ENCODE data around the gene PDGFB.

PDGFB gene
- long read RNA-seq = 0 reads

DNA sequence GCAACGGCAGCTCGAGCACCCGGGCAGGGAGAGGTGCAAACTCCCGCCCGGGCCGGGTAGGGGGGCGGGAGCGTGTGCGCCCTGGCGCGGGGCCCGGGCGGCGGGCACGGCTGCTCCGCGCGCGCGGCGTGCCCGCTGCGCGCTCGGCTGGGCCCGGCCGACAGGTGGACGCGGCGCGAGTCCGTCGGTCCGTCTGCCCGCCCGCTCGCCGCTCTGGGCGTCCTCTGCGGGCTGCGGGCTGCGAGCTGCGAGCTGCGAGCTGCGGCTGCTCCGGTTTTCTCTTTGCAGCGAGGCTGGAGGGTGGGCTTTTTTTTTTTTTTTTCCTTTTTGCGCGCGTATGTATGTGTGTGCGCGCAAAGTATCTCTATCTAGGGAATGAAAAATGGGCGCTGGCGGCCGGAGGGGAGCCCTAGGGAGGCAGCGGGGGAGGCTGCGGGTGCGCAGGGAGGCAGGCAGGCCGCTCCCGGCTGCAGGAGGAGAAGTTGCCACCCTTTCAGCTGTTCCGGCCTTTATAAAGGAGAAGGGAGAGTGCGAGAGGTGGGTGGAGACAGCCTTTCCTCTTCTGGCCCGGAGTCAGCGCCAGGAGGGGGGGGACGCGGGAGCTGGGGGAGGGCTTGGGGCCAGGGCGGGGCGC lies at the start of gene PDGFB:
Gene PDGFB, minus strand, starts transcription at position 487 of the 634 bp plus-strand sequence. CDS start 1,019 bp downstream, outside the sequence.
- Histone ChIP-seq H3K27me3 (ENCODE audit: insufficient read depth, poor library complexity, severe bottlenecking) (peaks cover 58% of the 10 kb centered on the region), H3K27ac (replicated peaks) (no peak within 1 kb of the TSS), H3K4me3 (replicated peaks; ENCODE audit: insufficient read depth, low read length) (no peak within 1 kb of the TSS; the same call in 1 of the 2 replicates)
- DNase-seq (ENCODE audit: low read depth in 1 of 2, low spot score in 1 of 2) = peak in 1 of 2 experiments; percentile 46
- no peak for TF ChIP-seq GABPA (IDR thresholded peaks at IDR 0.05; ENCODE audit: low read depth)
- TF ChIP-seq, protein P1, sequence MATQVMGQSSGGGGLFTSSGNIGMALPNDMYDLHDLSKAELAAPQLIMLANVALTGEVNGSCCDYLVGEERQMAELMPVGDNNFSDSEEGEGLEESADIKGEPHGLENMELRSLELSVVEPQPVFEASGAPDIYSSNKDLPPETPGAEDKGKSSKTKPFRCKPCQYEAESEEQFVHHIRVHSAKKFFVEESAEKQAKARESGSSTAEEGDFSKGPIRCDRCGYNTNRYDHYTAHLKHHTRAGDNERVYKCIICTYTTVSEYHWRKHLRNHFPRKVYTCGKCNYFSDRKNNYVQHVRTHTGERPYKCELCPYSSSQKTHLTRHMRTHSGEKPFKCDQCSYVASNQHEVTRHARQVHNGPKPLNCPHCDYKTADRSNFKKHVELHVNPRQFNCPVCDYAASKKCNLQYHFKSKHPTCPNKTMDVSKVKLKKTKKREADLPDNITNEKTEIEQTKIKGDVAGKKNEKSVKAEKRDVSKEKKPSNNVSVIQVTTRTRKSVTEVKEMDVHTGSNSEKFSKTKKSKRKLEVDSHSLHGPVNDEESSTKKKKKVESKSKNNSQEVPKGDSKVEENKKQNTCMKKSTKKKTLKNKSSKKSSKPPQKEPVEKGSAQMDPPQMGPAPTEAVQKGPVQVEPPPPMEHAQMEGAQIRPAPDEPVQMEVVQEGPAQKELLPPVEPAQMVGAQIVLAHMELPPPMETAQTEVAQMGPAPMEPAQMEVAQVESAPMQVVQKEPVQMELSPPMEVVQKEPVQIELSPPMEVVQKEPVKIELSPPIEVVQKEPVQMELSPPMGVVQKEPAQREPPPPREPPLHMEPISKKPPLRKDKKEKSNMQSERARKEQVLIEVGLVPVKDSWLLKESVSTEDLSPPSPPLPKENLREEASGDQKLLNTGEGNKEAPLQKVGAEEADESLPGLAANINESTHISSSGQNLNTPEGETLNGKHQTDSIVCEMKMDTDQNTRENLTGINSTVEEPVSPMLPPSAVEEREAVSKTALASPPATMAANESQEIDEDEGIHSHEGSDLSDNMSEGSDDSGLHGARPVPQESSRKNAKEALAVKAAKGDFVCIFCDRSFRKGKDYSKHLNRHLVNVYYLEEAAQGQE (IDR thresholded peaks at IDR 0.05; ENCODE audit: insufficient replicate concordance, low read depth) = no peak
- TF ChIP-seq POLR2AphosphoS5 (IDR thresholded peaks at IDR 0.05; ENCODE audit: low read depth) = no peak
- no peak for TF ChIP-seq SPI1 (IDR thresholded peaks at IDR 0.05; ENCODE audit: borderline replicate concordance, low read depth)
- TF ChIP-seq, protein P2, sequence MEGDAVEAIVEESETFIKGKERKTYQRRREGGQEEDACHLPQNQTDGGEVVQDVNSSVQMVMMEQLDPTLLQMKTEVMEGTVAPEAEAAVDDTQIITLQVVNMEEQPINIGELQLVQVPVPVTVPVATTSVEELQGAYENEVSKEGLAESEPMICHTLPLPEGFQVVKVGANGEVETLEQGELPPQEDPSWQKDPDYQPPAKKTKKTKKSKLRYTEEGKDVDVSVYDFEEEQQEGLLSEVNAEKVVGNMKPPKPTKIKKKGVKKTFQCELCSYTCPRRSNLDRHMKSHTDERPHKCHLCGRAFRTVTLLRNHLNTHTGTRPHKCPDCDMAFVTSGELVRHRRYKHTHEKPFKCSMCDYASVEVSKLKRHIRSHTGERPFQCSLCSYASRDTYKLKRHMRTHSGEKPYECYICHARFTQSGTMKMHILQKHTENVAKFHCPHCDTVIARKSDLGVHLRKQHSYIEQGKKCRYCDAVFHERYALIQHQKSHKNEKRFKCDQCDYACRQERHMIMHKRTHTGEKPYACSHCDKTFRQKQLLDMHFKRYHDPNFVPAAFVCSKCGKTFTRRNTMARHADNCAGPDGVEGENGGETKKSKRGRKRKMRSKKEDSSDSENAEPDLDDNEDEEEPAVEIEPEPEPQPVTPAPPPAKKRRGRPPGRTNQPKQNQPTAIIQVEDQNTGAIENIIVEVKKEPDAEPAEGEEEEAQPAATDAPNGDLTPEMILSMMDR (IDR thresholded peaks at IDR 0.05; ENCODE audit: insufficient read depth, low read length) = no peak

DNA sequence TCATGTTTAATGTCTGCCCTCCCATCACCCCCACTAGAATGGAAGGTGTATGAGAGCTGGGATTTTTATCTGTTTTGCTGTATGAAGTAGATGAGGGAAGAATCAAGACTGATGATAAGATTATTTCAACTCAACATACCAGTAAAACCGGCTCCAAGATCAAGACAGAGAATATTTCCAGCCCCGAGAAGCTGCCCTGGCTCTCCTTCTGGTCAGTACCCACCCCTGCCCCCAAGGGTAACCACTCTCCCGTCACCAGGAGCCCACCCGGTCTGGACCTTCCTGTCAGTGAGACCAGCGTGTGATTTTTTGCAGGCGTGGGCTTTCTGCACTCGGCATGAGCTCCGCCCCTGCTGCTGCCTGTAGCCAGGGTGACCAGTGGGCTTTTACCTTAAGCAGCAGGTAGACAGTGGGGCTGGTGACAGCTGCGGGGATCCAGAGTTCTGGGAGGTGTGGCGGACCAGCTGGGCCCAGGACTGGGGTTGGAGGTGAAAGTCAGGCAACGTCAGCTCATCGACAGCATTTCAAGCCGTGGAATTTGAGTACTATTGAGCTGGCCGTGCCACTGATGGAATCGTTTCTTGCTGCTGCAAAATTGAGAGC lies 49.1 kb upstream of the PDGFB start:
- DNase-seq (ENCODE audit: low read depth in 1 of 2, low spot score in 1 of 2) = no peak
- Histone ChIP-seq H3K27me3 (ENCODE audit: insufficient read depth, poor library complexity, severe bottlenecking) (no peaks in the 10 kb centered on the region), H3K27ac (replicated peaks) (no peak overlapping the region), H3K4me3 (replicated peaks; ENCODE audit: insufficient read depth, low read length) (no peak overlapping the region)
- no peak for TF ChIP-seq GABPA (IDR thresholded peaks at IDR 0.05; ENCODE audit: low read depth)

DNA sequence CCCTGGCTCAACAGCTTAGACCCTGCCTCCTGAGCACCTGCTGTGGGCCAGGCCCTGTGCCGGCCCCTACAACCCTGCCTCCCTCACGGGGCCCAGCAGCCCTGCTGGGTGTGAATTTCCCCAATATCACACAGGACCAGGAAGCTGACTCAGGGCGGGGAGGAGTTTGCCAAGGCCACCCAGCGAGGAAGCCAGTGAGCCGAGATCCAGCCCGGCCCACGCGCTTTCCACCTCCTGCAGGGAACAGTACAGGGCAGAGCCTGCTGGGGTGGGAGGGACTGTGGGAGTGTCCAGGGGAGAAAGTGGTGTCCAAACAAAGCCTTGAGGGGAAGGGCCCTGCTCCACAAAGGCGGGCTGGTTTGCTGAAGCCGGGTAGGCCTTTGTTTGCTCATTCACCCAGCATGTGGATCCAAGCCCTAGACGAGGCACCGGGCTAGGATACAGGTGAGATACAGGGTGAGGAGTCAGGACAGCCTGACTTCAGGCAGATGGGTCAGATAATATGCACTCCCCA lies 47.8 kb upstream of the PDGFB start:
- Histone ChIP-seq H3K27ac (replicated peaks) (peak overlapping the region; percentile 44), H3K4me3 (replicated peaks; ENCODE audit: insufficient read depth, low read length) (no peak overlapping the region), H3K27me3 (ENCODE audit: insufficient read depth, poor library complexity, severe bottlenecking) (no peaks in the 10 kb centered on the region)
- TF ChIP-seq, protein P2 (IDR thresholded peaks at IDR 0.05; ENCODE audit: insufficient read depth, low read length) = no peak
- TF ChIP-seq POLR2AphosphoS5 (IDR thresholded peaks at IDR 0.05; ENCODE audit: low read depth) = peak; percentile 64
- peak; percentile 82 to 86 for DNase-seq (ENCODE audit: low read depth in 1 of 2, low spot score in 1 of 2)

DNA sequence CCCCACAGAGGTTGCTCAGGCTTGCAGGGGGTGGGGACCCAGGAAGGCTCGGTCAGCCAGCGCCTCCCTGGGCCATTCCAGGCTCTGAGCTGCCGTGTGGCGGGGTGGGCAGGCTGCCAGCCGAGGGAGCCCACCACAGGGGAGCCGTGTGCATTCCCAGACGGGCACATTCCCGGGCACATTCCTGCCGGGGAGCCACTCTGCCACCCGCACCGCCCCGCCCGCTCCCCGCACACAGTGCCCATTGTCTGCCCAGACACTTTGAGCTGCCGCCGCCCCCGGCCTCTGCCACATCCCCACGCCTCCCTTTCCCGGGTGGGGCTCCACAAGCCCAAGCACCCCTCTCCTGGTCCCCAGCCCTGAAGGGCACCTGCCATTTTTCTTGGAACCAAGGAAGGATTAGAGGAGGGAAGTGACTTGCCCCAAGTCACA lies 47.3 kb upstream of the PDGFB start:
- DNase-seq (ENCODE audit: low read depth in 1 of 2, low spot score in 1 of 2) = no peak
- H3K27ac ChIP-seq (replicated peaks) = peak overlapping the region; percentile 44
- no peak overlapping the region for H3K4me3 ChIP-seq (replicated peaks; ENCODE audit: insufficient read depth, low read length)
- no peaks in the 10 kb centered on the region for H3K27me3 ChIP-seq (ENCODE audit: insufficient read depth, poor library complexity, severe bottlenecking)
- TF ChIP-seq POLR2AphosphoS5 (IDR thresholded peaks at IDR 0.05; ENCODE audit: low read depth) = no peak
- no peak for TF ChIP-seq GABPA (IDR thresholded peaks at IDR 0.05; ENCODE audit: low read depth)
- TF ChIP-seq, protein P2 (IDR thresholded peaks at IDR 0.05; ENCODE audit: insufficient read depth, low read length) = no peak
- no peak for TF ChIP-seq SPI1 (IDR thresholded peaks at IDR 0.05; ENCODE audit: borderline replicate concordance, low read depth)
- TF ChIP-seq, protein P1 (IDR thresholded peaks at IDR 0.05; ENCODE audit: insufficient replicate concordance, low read depth) = no peak

Data from HL-60 (cell line).